Liver (tissue), 9 donors: ENCODE results near the gene DOK3. TPM values are rescaled to one million over a fixed set of nuclear protein-coding genes. Genes with fewer than 3 reads are reported as not detected.

Experiments
- DNase-seq: peaks from one replicate; pipeline ENCODE4 v3.0.0-alpha.2; 2017; ENCODE audit warnings: low spot score
- H3K27ac ChIP-seq, 2 donors: one replicate each; pipeline ENCODE4 v1.7.0; 2013; ENCODE audit warnings: inconsistent platforms in 2 of 2, low read length in 2 of 2, control low read depth in 1 of 2, low read depth in 1 of 2, mild to moderate bottlenecking in 1 of 2
- H3K27me3 ChIP-seq, 4 donors: one replicate each; pipeline versions ENCODE4 v1.6.1 to v1.7.0; 2013; ENCODE audit warnings: low read length in 3 of 4, inconsistent platforms in 1 of 4, mild to moderate bottlenecking in 1 of 4, moderate library complexity in 1 of 4; ENCODE audit not compliant: control insufficient read depth in 4 of 4, insufficient read depth in 4 of 4
- H3K36me3 ChIP-seq, 4 donors: one replicate each; pipeline versions ENCODE4 v1.6.1 to v1.7.0; 2013; ENCODE audit warnings: low read length in 3 of 4, mild to moderate bottlenecking in 3 of 4, low read depth in 1 of 4, moderate library complexity in 1 of 4; ENCODE audit not compliant: control insufficient read depth in 4 of 4, insufficient read depth in 3 of 4
- H3K4me1 ChIP-seq, 4 donors: one replicate each; pipeline versions ENCODE4 v1.6.1 to v1.7.0; 2013; ENCODE audit warnings: low read length in 3 of 4, mild to moderate bottlenecking in 3 of 4, moderate library complexity in 1 of 4; ENCODE audit not compliant: control insufficient read depth in 4 of 4, insufficient read depth in 4 of 4
- H3K4me3 ChIP-seq, 3 donors: one replicate each; pipeline versions ENCODE4 v1.6.1 to v1.7.0; 2013; ENCODE audit warnings: low read length in 3 of 3, control low read depth in 1 of 3, low read depth in 1 of 3, mild to moderate bottlenecking in 1 of 3
- H3K9ac ChIP-seq, 2 donors: one replicate each; pipeline ENCODE4 v1.7.0; 2013; ENCODE audit warnings: low read length in 2 of 2, mild to moderate bottlenecking in 2 of 2, moderate library complexity in 2 of 2, control low read depth in 1 of 2, low read depth in 1 of 2
- H3K9me3 ChIP-seq, 4 donors: one replicate each; pipeline versions ENCODE4 v1.6.1 to v1.7.0; 2013; ENCODE audit warnings: low read length in 3 of 4; ENCODE audit not compliant: control insufficient read depth in 4 of 4
- CTCF ChIP-seq: fragments of 150-350 bp; IDR thresholded peaks from 2 replicates; pipeline ENCODE4 v1.5.1; 2017; ENCODE audit warnings: improper control_type of control experiment, low read depth, low read length; ENCODE audit not compliant: missing input control
- HNF4A ChIP-seq, 2 donors: conservative IDR thresholded peaks; 2 replicates each; pipeline ENCODE4 v1.6.1; 2016; ENCODE audit warnings: antibody characterized with exemption in 2 of 2, mild to moderate bottlenecking in 2 of 2
- HNF4G ChIP-seq: IDR thresholded peaks from 2 replicates; pipeline ENCODE4 v1.6.1; 2016; ENCODE audit warnings: antibody characterized with exemption
- JUND ChIP-seq, 2 donors: IDR thresholded peaks; 2 replicates each; pipeline ENCODE4 v1.6.1; 2016; ENCODE audit warnings: antibody characterized with exemption in 2 of 2
- REST ChIP-seq: IDR thresholded peaks from 2 replicates; pipeline ENCODE4 v1.6.1; 2016; ENCODE audit warnings: antibody characterized with exemption, mild to moderate bottlenecking
- SP1 ChIP-seq: IDR thresholded peaks from 2 replicates; pipeline ENCODE4 v1.6.1; 2018; ENCODE audit warnings: antibody characterized with exemption, mild to moderate bottlenecking
- YY1 ChIP-seq: IDR thresholded peaks from 2 replicates; pipeline ENCODE4 v1.6.1; 2016; ENCODE audit warnings: antibody characterized with exemption, mild to moderate bottlenecking
- WGBS: extraction: QIAGEN DNeasy Blood & Tissue Kit; methylation state at CpG from one replicate; pipeline ENCODE4 v1.1.7; 2013; 5-methylcytosine and 5-hydroxymethylcytosine counted together
- polyA plus RNA-seq, 2 donors: library from polyadenylated mRNA; stranded (reverse) in 1 of 2; unstranded in 1 of 2; fragments of 200-250 nt in 1 of 2; fragments of >200 nt in 1 of 2; fragmentation: Nextera tagmentation in 1 of 2; extraction: Ambion mirVana in 1 of 2; gene quantifications; one replicate each; pipeline versions ENCODE4 v1.2.1 to v1.2.3, GENCODE V29; 2013 to 2015
- total RNA-seq, 2 donors: library from RNA; depleted of rRNA; stranded (reverse); fragments of >200 nt; gene quantifications; one replicate each; pipeline ENCODE4 v1.2.3, GENCODE V29; 2014
- donor health status: healthy.
- donor health status: healthy.
- donor health status: healthy.
- donor health status: healthy.
- donor health status: healthy.

The DOK3 gene
- total and polyA plus RNA-seq, 4 donors = 1.7 to 19.2 (median 6.6) TPM

GRCh38 chr5:177524941-177525655 is 15.5 kb upstream of the DOK3 start:
- Histone ChIP-seq H3K4me3 (no peak overlapping the region), H3K9me3 (no peaks in the 10 kb centered on the region), H3K36me3 (peaks cover 12 to 84% (median 44%) of the 10 kb centered on the region in 4 donors), H3K9ac (no peak overlapping the region), H3K27me3 (no peaks in the 10 kb centered on the region), H3K27ac (no peak overlapping the region), H3K4me1 (no peaks in the 10 kb centered on the region)
- no peak for DNase-seq
- TF ChIP-seq HNF4G = no peak
- TF ChIP-seq SP1 = no peak
- WGBS = 91% methylated on average over 10 of the region's 10 CpGs

DNA sequence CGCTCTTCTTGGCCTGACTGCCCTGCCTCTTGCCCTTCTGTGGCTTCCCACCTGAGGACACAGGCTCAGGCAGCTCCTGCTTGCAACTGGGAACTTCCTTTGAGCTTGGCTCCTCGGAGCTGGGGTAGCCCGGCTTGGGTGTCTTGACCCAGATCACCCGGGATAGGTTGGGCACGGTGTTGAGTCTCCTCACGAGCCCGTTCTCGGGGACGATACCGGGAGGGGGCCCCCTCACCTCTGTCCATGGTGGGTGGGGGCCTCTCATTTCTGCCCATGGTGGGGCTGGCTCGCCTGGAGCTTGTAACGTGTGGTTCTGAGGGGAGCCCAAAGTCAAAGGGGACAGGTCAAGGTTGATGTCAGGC is 14.9 kb upstream of the DOK3 start:
- 96% methylated on average over 12 of the region's 12 CpGs for WGBS
- DNase-seq = no peak

More for the DNA sequence above, 14.9 kb upstream of the DOK3 start:
- TF ChIP-seq CTCF (no peak), REST (no peak), YY1 (no peak), JUND (IDR thresholded peaks at IDR 0.05) (no peak), HNF4A (conservative IDR thresholded peaks at IDR 0.05) (no peak)
- Histone ChIP-seq H3K27ac (no peak overlapping the region), H3K36me3 (peaks cover 10 to 81% (median 42%) of the 10 kb centered on the region in 4 donors), H3K9me3 (no peaks in the 10 kb centered on the region), H3K4me1 (no peaks in the 10 kb centered on the region), H3K4me3 (no peak overlapping the region), H3K27me3 (no peaks in the 10 kb centered on the region), H3K9ac (no peak overlapping the region)
